ENCODE measurements around the gene EVL.

Gene EVL

DNA sequence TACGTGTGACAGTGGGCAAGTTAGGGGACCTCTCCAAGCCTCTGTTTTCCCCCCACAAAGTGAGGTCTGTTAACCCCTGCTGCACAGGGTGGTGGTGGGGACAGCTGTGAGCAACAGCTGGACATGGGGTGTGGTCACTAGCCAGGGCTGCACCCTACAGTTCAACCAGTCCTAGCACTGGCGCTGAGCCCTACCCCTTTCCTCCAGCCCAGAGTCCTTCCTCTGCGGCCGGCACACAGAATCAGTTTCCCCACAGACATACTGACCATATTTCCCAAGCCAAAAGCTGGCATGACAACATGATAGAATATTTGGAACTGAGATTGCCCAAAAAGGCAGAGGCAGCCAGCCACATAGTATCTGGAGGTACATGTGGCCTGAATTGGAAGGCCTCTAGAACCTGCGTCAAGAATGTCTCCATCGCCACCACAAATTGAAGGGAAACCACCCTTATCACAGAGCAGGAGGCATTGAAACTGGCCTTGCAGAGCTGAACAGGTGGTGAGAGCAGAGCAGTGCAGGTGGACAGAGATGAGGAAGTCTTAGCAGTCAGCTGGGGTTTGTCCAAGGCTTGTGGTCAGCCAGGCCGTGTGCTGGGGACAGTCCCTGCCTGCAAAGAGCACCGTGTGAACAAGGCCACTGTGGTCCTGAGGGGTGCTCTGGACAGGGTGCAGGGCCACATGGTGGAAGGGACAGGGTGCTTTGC, 73.0 kb downstream of the EVL start:
- H3K27me3 ChIP-seq: no peaks in the 10 kb centered on the region
- no peak for DNase-seq
- no peak overlapping the region for H3K4me3 ChIP-seq
- H3K4me1 ChIP-seq: peaks cover 0 to 8% (median 0%) of the 10 kb centered on the region in 4 donors
- H3K27ac ChIP-seq: no peak overlapping the region
- H3K36me3 ChIP-seq: peaks cover 0 to 45% (median 15%) of the 10 kb centered on the region in 3 donors
- intact Hi-C loops (cut with DNase I; ENCODE audit: low total_unique reads): no loop called here
- H3K9me3 ChIP-seq: no peaks in the 10 kb centered on the region
- TF ChIP-seq, protein P1, sequence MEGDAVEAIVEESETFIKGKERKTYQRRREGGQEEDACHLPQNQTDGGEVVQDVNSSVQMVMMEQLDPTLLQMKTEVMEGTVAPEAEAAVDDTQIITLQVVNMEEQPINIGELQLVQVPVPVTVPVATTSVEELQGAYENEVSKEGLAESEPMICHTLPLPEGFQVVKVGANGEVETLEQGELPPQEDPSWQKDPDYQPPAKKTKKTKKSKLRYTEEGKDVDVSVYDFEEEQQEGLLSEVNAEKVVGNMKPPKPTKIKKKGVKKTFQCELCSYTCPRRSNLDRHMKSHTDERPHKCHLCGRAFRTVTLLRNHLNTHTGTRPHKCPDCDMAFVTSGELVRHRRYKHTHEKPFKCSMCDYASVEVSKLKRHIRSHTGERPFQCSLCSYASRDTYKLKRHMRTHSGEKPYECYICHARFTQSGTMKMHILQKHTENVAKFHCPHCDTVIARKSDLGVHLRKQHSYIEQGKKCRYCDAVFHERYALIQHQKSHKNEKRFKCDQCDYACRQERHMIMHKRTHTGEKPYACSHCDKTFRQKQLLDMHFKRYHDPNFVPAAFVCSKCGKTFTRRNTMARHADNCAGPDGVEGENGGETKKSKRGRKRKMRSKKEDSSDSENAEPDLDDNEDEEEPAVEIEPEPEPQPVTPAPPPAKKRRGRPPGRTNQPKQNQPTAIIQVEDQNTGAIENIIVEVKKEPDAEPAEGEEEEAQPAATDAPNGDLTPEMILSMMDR (IDR thresholded peaks at IDR 0.05): no peak

DNA sequence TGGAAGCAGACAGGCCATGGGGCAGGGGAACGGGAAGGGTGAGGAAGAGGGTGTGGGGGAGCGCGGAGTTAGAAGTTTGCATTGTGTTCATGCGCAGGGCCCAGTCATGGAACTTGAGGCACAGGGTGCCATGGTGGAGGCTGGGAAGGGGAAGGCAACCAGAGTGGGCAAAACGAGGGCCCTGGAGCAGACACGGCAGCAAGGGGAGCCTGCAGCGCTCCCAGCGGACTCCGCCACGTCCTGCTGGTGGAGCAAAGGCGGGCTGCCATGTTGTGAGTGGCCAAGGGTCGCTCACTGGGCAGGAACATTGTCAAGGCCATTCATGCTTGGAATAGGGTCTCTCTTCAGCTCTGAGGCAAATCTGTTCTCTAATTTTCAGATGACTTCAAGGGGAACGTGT, 73.7 kb downstream of the EVL start:
- TF ChIP-seq, protein P1 (IDR thresholded peaks at IDR 0.05): no peak
- Histone ChIP-seq H3K36me3 (peaks cover 0 to 43% (median 9%) of the 10 kb centered on the region in 3 donors), H3K4me3 (no peak overlapping the region), H3K9me3 (no peaks in the 10 kb centered on the region), H3K27ac (no peak overlapping the region), H3K27me3 (no peaks in the 10 kb centered on the region), H3K4me1 (peaks cover 0 to 8% (median 0%) of the 10 kb centered on the region in 4 donors)
- no peak for DNase-seq
- intact Hi-C loops (cut with DNase I; ENCODE audit: low total_unique reads): no loop called here

DNA sequence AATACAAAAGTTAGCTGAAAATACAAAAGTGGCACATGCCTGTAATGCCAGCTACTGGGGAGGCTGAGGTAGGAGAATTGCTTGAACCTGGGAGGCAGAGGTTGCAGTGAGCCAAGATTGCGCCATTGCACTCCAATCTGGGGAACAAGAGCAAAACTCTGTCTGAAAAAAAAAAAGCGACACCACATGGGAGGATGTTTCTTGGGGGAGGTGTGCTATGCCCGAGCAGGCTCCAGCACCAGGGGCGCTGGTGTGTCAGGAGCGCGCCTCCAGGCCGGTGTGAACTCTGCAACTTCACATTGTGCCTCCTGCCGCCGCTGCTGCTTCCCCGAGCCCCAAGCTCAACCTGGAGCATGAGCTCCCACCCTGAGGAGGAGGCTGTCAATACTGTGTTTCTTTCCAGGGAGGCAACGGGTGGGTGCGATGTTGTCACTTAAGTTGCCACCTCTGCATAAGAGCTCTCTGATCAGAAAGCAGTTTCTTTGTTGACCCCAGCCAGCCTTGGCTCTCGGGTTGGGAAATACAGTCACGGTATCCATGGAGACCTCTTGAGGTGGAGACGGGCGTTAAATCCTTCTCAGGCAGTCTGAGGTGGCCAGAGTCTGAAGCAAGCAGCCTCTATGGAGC, 75.3 kb downstream of the EVL start:
- H3K27me3 ChIP-seq: no peaks in the 10 kb centered on the region
- TF ChIP-seq, protein P1 (IDR thresholded peaks at IDR 0.05): no peak
- H3K4me1 ChIP-seq: peaks cover 0 to 14% (median 0%) of the 10 kb centered on the region in 4 donors
- no peak overlapping the region for H3K4me3 ChIP-seq
- intact Hi-C loops (cut with DNase I; ENCODE audit: low total_unique reads): no loop called here
- H3K27ac ChIP-seq: no peak overlapping the region
- DNase-seq: no peak
- peaks cover 0 to 51% (median 0%) of the 10 kb centered on the region in 3 donors for H3K36me3 ChIP-seq
- no peaks in the 10 kb centered on the region for H3K9me3 ChIP-seq

DNA sequence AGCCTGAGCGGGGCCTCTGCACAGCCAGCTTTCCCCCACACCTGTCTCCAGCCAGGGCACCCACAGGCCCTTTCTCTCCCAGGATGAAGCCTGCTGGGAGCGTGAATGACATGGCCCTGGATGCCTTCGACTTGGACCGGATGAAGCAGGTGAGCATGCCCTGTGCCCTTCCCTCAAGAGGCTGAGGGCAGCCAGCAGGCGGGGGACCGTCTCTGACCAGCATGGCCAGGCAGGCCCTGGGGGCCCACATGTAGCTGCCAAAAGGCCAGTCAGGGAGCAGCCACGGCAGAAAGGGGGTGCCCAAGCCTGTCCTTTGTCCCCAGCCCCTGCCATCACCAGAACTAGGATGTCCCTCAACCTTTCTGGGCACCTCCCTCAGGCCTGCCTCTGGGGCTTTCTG, 75.9 kb downstream of the EVL start:
- Histone ChIP-seq H3K36me3 (peaks cover 0 to 51% (median 0%) of the 10 kb centered on the region in 3 donors), H3K4me1 (peaks cover 0 to 14% (median 0%) of the 10 kb centered on the region in 4 donors), H3K4me3 (no peak overlapping the region), H3K27ac (no peak overlapping the region), H3K27me3 (no peaks in the 10 kb centered on the region), H3K9me3 (no peaks in the 10 kb centered on the region)
- intact Hi-C loops (cut with DNase I; ENCODE audit: low total_unique reads): no loop called here
- DNase-seq: no peak
- TF ChIP-seq, protein P1 (IDR thresholded peaks at IDR 0.05): no peak

DNA sequence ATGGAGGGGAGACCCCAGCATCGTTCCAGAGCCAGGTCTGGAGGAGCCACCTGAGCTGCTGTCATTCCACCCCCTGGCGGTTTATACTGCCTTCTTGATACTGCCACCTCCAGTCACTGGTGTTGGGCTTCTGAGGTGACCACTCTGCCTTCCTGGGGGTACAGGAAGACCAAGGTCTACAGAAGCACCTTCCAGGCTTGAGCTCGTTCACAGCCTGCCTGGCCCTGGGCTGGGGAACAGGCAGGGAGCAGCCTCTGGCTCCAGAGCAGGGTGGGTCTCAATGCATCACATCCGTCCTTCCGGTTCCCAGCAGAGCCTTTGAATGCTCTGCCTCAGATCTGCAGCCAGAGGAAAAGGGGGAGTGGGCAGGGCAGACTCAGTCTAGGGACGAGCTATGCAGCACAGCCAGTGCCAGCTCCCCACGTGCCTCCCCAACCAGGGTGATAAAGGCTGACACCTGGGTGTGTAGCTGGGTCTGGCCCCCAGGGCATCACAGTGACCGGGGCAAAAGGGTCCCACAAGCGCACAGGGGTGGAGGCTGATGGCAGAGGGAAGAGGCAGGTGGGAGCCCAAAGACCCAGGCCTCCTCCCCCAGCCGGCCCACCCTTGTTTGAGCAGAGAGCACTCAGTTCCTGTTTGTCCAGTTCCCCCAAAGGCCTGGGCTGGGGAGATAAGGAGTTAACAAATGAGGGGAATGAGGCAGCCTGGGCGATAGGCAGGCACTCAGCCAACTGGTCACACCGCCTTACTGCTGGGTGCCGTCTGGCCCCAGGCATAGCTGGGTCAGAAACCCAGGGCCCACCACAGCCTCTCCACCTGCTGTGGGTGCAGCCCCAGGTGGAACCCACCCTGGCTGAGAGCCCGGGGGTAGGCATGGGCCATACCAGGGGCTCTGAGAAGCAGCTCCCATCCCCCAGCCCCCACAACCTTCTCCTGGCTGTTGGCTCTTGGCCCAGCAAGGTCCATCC, 77.1 kb downstream of the EVL start:
- Histone ChIP-seq H3K27me3 (no peaks in the 10 kb centered on the region), H3K36me3 (peaks cover 0 to 42% (median 0%) of the 10 kb centered on the region in 3 donors), H3K4me1 (peaks cover 0 to 14% (median 0%) of the 10 kb centered on the region in 4 donors), H3K9me3 (no peaks in the 10 kb centered on the region), H3K27ac (no peak overlapping the region), H3K4me3 (no peak overlapping the region)
- intact Hi-C loops (cut with DNase I; ENCODE audit: low total_unique reads): no loop called here
- no peak for DNase-seq
- TF ChIP-seq, protein P1 (IDR thresholded peaks at IDR 0.05): no peak

Measured in tibial artery (tissue), 4 donors.